Astrocyte (in vitro differentiated cells and primary cell): ENCODE data around the gene CELF2. TPM values are rescaled to one million over a fixed set of nuclear protein-coding genes. Genes with fewer than 3 reads are reported as not detected.

Experiments used
- DNase-seq: peaks from one replicate; pipeline ENCODE4 v3.0.0-alpha.2; 2010; ENCODE audit warnings: low read depth
- FAIRE-seq: peaks from 2 replicates; lab custom pipeline; 2011; peaks lifted over from hg19 to GRCh38; lab: Jason Lieb, UNC
- H2AFZ ChIP-seq: 2 replicates; pipeline ENCODE4 v1.6.0; 2012; ENCODE audit warnings: low read depth, low read length, inconsistent platforms
- H3K27ac ChIP-seq: 2 replicates; pipeline ENCODE4 v1.5.1; 2011; ENCODE audit warnings: low read depth, low read length, inconsistent platforms
- H3K27me3 ChIP-seq: 2 replicates; pipeline ENCODE4 v1.6.0; 2011; ENCODE audit warnings: low read length, inconsistent platforms; ENCODE audit not compliant: insufficient read depth
- H3K36me3 ChIP-seq: 2 replicates; pipeline ENCODE4 v1.5.1; 2011; ENCODE audit warnings: low read length, inconsistent platforms; ENCODE audit not compliant: insufficient read depth
- H3K4me1 ChIP-seq: 2 replicates; pipeline ENCODE4 v1.5.1; 2011; ENCODE audit warnings: low read length, inconsistent platforms; ENCODE audit not compliant: insufficient read depth
- H3K4me2 ChIP-seq: 2 replicates; pipeline ENCODE4 v1.6.0; 2012; ENCODE audit warnings: low read length, inconsistent platforms
- H3K4me3 ChIP-seq: 2 replicates; pipeline ENCODE4 v1.5.1; 2011; ENCODE audit warnings: low read depth, mild to moderate bottlenecking, low read length, inconsistent platforms; ENCODE audit not compliant: insufficient read depth
- H3K79me2 ChIP-seq: 2 replicates; pipeline ENCODE4 v1.6.0; 2012; ENCODE audit warnings: mild to moderate bottlenecking, low read length, inconsistent platforms; ENCODE audit not compliant: insufficient read depth
- H3K9ac ChIP-seq: 2 replicates; pipeline ENCODE4 v1.6.0; 2012; ENCODE audit warnings: mild to moderate bottlenecking, low read length, inconsistent platforms
- H3K9me3 ChIP-seq: 2 replicates; pipeline ENCODE4 v1.5.1; 2012; ENCODE audit warnings: low read depth, mild to moderate bottlenecking, low read length, inconsistent platforms; ENCODE audit not compliant: insufficient read depth
- H4K20me1 ChIP-seq: 2 replicates; pipeline ENCODE4 v1.6.0; 2012; ENCODE audit warnings: low read length, inconsistent platforms; ENCODE audit not compliant: insufficient read depth
- H3K27ac Mint-ChIP-seq: one replicate; pipeline ENCODE4 v1.8.0; 2021; ENCODE audit warnings: mild to moderate bottlenecking, mixed read lengths; ENCODE audit not compliant: unreplicated experiment
- H3K27me3 Mint-ChIP-seq: one replicate; pipeline ENCODE4 v1.8.0; 2021; ENCODE audit warnings: low read depth, mixed read lengths; ENCODE audit not compliant: unreplicated experiment
- H3K36me3 Mint-ChIP-seq: one replicate; pipeline ENCODE4 v1.8.0; 2021; ENCODE audit warnings: low read depth, mixed read lengths; ENCODE audit not compliant: unreplicated experiment
- H3K4me1 Mint-ChIP-seq: one replicate; pipeline ENCODE4 v1.8.0; 2021; ENCODE audit warnings: low read depth, mixed read lengths; ENCODE audit not compliant: unreplicated experiment
- H3K4me3 Mint-ChIP-seq: one replicate; pipeline ENCODE4 v1.8.0; 2021; ENCODE audit warnings: mild to moderate bottlenecking, moderate library complexity, mixed read lengths; ENCODE audit not compliant: unreplicated experiment
- H3K9me3 Mint-ChIP-seq: one replicate; pipeline ENCODE4 v1.8.0; 2021; ENCODE audit warnings: mild to moderate bottlenecking, mixed read lengths; ENCODE audit not compliant: unreplicated experiment
- EZH2 ChIP-seq: IDR thresholded peaks from 2 replicates; pipeline ENCODE4 v1.6.1; 2012; ENCODE audit warnings: mild to moderate bottlenecking, low read length, inconsistent platforms; ENCODE audit not compliant: insufficient read depth
- total RNA-seq: library from RNA; stranded (reverse); gene quantifications from 2 replicates; pipeline ENCODE4 v1.2.1, GENCODE V29; 2021
- TF ChIP-seq, protein P1 (sequence below): IDR thresholded peaks from 2 replicates; pipeline ENCODE4 v1.5.1; 2011; ENCODE audit warnings: low read depth, mild to moderate bottlenecking, inconsistent platforms, low read length, moderate library complexity; ENCODE audit not compliant: insufficient read depth

CELF2 gene
- total RNA-seq, 1 donor from 2014 or later = 76.1 TPM

DNA sequence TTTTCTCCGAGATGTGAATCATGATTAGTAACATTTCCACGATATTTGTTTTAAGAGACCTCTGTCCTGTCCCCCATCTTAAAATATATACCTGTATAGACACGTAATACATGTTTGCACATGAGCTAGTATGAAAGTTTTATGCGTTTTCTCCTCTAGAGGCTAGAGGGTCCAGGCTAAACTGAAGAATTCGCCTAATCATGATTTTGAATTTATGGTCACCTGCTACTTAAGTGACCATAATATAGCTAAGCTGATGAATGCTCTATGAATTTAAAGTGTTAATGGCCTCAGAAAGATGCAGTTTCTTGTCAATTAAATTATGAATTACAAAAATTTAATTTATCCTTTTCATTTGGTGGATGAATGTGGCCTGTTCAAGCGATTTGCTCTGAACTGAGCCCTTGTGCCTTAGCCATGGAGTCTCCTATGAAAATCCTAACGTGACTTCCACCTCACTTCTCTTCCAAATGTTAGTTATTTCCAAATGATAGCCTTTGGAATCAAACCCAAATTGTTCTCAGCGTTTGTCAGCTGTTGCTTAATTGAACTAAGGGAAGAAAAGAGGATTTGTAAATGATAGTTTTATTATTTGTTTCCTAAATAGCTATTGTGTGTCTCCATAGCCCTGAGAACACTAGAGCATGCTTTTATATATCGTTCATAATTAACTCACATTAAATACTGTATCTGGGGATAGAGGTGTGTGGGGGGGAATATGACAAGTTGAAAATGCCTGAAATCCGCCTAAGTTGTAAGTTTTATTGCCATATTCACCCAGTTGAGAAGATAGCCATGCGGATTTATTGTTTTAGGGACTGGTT, 2.3 kb downstream of the CELF2 start:
- Histone ChIP-seq H3K27me3 (peaks cover 17% of the 10 kb centered on the region), H3K36me3 (no peaks in the 10 kb centered on the region), H3K27ac (no peak overlapping the region), H3K4me2 (peak overlapping the region; percentile 87), H2AFZ (no peak overlapping the region), H3K4me1 (peaks cover 8% of the 10 kb centered on the region), H3K9ac (no peak overlapping the region), H4K20me1 (no peaks in the 10 kb centered on the region), H3K9me3 (no peaks in the 10 kb centered on the region), H3K4me3 (no peak overlapping the region), H3K79me2 (no peaks in the 10 kb centered on the region)
- Mint-ChIP-seq H3K4me1 (peaks cover 22% of the 10 kb centered on the region), H3K9me3 (no peaks in the 10 kb centered on the region), H3K4me3 (peak overlapping the region; percentile 90), H3K27me3 (no peaks in the 10 kb centered on the region), H3K36me3 (peaks cover 3% of the 10 kb centered on the region), H3K27ac (no peak overlapping the region)
- TF ChIP-seq, protein P1, sequence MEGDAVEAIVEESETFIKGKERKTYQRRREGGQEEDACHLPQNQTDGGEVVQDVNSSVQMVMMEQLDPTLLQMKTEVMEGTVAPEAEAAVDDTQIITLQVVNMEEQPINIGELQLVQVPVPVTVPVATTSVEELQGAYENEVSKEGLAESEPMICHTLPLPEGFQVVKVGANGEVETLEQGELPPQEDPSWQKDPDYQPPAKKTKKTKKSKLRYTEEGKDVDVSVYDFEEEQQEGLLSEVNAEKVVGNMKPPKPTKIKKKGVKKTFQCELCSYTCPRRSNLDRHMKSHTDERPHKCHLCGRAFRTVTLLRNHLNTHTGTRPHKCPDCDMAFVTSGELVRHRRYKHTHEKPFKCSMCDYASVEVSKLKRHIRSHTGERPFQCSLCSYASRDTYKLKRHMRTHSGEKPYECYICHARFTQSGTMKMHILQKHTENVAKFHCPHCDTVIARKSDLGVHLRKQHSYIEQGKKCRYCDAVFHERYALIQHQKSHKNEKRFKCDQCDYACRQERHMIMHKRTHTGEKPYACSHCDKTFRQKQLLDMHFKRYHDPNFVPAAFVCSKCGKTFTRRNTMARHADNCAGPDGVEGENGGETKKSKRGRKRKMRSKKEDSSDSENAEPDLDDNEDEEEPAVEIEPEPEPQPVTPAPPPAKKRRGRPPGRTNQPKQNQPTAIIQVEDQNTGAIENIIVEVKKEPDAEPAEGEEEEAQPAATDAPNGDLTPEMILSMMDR = no peak
- TF ChIP-seq EZH2 = no peak
- FAIRE-seq (no peak), DNase-seq (no peak)

DNA sequence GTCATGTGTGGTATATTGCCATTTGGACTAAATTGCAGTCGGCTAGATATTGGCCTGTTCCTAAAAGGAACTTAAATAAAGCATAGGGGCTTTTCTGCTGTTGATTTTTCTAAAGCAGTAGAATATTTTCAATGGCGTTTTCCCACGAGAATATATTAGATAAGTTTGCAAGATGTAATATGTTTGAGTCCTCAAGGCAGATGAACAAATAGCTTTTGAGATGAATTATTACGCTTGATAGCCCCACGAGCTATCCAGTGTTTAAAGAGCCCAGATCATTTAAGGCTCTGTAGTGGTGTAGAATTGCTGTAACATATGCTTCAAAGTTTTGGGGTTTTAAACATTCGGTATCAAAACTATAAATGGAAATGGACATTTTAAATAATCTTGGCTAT, 2.9 kb downstream of the CELF2 start:
- H3K27ac Mint-ChIP-seq = no peak overlapping the region

More for the DNA sequence above, 2.9 kb downstream of the CELF2 start:
- DNase-seq (no peak), FAIRE-seq (no peak)
- H3K27me3 ChIP-seq = peaks cover 17% of the 10 kb centered on the region
- no peak for TF ChIP-seq EZH2
- TF ChIP-seq, protein P1 = no peak
- H3K4me3 ChIP-seq = no peak overlapping the region
- no peaks in the 10 kb centered on the region for H3K9me3 ChIP-seq
- H3K79me2 ChIP-seq = no peaks in the 10 kb centered on the region
- peaks cover 8% of the 10 kb centered on the region for H3K4me1 ChIP-seq
- no peak overlapping the region for H2AFZ ChIP-seq
- no peak overlapping the region for H3K4me2 ChIP-seq
- H3K9ac ChIP-seq = no peak overlapping the region
- H4K20me1 ChIP-seq = no peaks in the 10 kb centered on the region
- Mint-ChIP-seq H3K9me3 (no peaks in the 10 kb centered on the region), H3K27me3 (no peaks in the 10 kb centered on the region), H3K4me1 (peaks cover 22% of the 10 kb centered on the region), H3K4me3 (peak overlapping the region; percentile 90), H3K36me3 (peaks cover 3% of the 10 kb centered on the region)
- no peaks in the 10 kb centered on the region for H3K36me3 ChIP-seq
- H3K27ac ChIP-seq = no peak overlapping the region
